ENCODE results near the gene STARD9.

STARD9 gene

GRCh38 chr15:42688301-42688700 lies 112.9 kb downstream of the STARD9 start:
- DNase-seq: no peak
- intact Hi-C loops (cut with DNase I): no loop called here

- intact Hi-C loops (cut with DNase I): no loop called here
- DNase-seq: no peak
These were observed 115.9 kb downstream of the STARD9 start for GRCh38 chr15:42691308-42691707.

DNA sequence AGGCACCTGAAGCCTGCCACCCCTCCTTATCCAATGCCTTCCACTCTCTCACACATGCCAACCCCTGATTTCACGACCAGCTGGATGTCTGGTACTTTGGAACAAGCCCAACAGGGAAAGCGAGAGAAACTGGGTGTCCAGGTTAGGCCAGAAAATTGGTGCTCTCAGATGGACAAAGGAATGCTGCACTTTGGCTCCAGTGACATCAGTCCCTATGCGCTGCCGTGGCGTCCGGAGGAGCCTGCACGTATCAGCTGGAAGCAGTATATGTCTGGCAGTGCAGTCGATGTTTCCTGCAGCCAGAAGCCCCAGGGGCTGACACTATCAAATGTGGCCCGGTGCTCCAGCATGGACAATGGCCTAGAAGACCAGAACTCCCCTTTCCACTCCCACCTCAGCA lies 116.4 kb downstream of the STARD9 start:
- DNase-seq: no peak
- intact Hi-C loops (cut with DNase I): no loop called here

GRCh38 chr15:42692536-42692935 lies 117.1 kb downstream of the STARD9 start:
- intact Hi-C loops (cut with DNase I): no loop called here

DNA sequence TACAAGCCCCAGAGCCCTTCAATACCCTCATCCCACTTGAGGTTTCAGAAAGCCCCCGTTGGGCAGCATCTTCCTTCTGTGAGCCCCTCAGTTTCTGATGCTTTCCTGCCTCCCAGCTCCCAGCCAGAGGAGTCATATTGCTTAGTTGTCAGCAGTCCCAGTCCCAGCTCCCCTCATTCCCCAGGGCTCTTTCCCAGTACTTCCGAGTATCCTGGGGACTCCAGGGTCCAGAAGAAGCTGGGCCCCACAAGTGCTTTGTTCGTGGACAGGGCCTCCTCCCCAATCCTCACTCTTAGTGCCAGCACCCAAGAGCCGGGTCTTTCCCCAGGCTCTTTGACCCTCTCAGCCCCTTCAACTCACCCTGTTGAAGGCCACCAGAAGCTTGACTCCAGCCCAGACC lies 117.6 kb downstream of the STARD9 start:
- no peak for DNase-seq
- intact Hi-C loops (cut with DNase I): no loop called here

More at GRCh38 chr15:42692536-42692935, 117.1 kb downstream of the STARD9 start:
- no peak for DNase-seq

- intact Hi-C loops (cut with DNase I): no loop called here
- no peak for DNase-seq
These were observed 118.1 kb downstream of the STARD9 start for GRCh38 chr15:42693496-42693895.

GRCh38 chr15:42693942-42694341 lies 118.5 kb downstream of the STARD9 start:
- DNase-seq: no peak
- intact Hi-C loops (cut with DNase I): no loop called here

DNA sequence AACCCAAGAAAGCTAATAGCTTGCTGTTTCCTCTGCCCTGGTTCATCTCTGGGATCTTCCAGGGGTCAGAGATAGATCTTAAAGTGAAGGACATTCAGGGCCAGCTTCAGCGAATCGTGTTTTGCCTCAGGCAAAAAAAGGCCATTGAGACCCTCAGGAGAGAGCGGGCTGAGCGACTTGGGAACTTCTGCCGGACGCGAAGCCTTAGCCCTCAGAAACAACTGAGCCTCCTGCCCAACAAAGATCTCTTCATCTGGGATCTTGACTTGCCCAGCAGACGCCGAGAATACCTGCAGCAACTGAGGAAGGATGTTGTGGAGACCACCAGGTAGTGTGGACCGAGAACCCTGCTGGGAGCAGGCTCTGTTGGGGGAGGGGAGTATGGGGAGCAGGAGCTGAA lies 119.0 kb downstream of the STARD9 start:
- DNase-seq: no peak
- intact Hi-C loops (cut with DNase I): no loop called here

- intact Hi-C loops (cut with DNase I): no loop called here
These were observed 120.2 kb downstream of the STARD9 start for GRCh38 chr15:42695527-42696071.

DNA sequence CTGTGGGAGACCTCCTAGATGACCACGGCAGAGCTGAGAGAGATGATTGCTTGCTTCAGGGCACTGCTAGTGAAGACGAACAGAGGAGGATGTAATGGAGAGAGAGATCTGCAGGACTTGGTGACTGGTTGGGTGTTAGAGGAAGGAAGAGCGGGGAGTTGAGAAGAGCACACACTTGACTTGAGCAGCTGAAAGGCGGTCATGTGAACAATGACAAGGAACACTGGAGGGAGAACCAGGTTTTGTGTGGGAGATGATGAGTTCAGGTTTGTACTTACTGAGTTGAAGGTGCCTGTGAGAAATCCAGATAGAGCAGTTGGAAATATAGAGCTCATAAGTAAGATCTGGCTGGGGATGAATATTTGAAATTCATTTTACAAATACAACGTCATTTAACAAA lies 121.2 kb downstream of the STARD9 start:
- intact Hi-C loops (cut with DNase I): no loop called here
- no peak for DNase-seq

More at GRCh38 chr15:42695527-42696071, 120.2 kb downstream of the STARD9 start:
- no peak for DNase-seq

- intact Hi-C loops (cut with DNase I): loop anchor here (2.0 kb wide), 1 partner anchor 222 kb away; no protein-coding TSS in a partner anchor
- peak in 6 of 10 donors; percentile 59 to 91 (median 65) for DNase-seq
These were observed 129.1 kb downstream of the STARD9 start for GRCh38 chr15:42704492-42704926.

GRCh38 chr15:42705336-42705735 lies 129.9 kb downstream of the STARD9 start:
- intact Hi-C loops (cut with DNase I): loop anchor here (2.0 kb wide), 1 partner anchor 221 kb away; no protein-coding TSS in a partner anchor
- DNase-seq: no peak

DNA sequence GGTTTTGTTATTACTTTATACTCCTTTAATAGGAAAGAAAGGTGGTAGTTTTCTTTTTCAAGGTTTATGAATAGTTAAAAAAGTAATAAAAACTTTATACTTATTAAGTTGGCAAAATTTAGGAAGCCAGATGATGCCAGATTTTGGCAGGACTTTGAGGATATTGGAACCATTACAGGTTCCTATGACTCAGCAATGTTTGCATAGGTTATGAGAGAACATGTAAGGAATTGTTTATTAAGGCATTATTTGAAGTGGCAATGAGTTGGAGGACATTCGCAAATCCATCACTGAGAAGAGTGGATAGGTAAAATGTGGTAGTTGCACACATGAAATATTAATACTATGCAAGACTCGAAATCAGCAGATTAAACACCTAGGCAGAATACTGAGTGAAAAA lies 131.7 kb downstream of the STARD9 start:
- intact Hi-C loops (cut with DNase I): no loop called here
- DNase-seq: no peak

DNA sequence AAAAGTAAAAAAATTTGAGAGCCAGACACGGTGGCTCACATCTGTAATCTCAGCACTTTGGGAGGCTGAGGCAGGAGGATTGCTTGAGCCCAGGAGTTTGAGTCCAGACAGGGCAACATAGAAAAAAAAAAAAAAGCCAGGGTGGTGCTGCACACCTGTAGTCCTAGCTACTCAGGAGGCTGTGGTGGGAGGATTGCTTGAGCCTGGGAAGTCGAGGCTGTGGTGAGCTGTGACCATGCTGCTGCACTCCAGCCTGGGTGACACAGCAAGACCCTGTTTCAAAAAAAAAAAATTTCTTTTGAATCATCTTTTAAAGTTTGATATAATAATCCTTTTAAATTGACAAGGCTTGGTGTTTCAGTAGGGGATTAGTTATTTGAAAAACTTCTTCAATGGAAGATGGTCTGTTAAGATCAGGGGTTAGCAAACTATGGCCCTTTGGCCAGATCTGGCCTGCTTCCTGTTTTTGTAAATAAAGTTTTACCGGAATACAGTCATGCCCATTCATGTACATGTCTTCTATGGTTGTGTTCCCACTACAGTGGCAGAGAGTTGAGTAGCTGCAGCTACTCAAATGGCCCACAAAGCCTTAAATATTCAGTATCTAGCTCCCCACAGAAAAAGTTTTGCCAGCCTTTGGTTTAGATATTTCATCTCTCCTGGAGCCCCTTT lies 132.6 kb downstream of the STARD9 start:
- intact Hi-C loops (cut with DNase I): no loop called here
- no peak for DNase-seq

GRCh38 chr15:42710662-42711061 lies 135.3 kb downstream of the STARD9 start:
- DNase-seq: no peak
- intact Hi-C loops (cut with DNase I): no loop called here

DNA sequence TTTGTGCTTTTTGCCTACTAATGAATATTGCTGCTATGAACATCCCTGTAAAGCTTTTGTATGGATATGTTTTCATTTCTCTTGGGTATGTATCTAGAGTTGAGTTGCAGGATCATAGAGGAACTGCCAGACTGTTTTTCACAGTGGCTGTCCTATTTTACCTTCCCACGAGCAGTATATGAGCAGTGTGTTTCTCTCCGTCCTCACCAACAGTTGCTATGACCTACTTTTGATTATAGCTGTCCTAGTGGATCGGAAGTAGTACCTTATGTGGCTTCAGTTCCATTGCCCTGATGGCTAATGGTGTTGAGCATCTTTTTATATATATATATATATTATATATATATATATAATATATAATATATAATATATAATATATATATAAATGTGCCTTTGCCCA lies 136.3 kb downstream of the STARD9 start:
- DNase-seq: no peak
- intact Hi-C loops (cut with DNase I): no loop called here

- peak in 1 of 10 donors; percentile 18 for DNase-seq
- intact Hi-C loops (cut with DNase I): no loop called here
These were observed 137.2 kb downstream of the STARD9 start for GRCh38 chr15:42712584-42712983.

DNA sequence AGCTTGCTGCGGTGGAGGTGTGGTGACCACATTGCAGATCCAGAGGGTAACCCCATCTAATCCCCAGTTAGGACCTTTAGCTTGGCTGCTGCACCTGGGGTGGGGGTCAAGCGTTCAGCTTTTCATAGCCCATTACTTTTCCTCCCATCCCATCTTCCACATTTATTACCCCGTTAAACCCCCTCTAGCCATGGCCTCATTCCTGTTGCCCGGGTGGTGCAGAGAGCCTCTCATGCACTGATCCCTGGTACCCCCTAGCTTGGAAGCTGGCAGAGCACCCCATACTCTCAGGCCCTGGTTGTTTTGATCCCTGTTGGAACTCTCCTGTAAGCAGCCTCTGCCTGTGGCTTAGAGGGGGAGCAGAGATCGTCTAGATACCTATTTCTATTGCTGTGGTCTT lies 140.7 kb downstream of the STARD9 start:
- intact Hi-C loops (cut with DNase I): no loop called here
- DNase-seq: peak in 1 of 10 donors; percentile 6

- DNase-seq: no peak
- intact Hi-C loops (cut with DNase I): no loop called here
These were observed 141.2 kb downstream of the STARD9 start for GRCh38 chr15:42716626-42717025.

- intact Hi-C loops (cut with DNase I): no loop called here
- DNase-seq: no peak
These were observed 143.6 kb downstream of the STARD9 start for GRCh38 chr15:42719043-42719442.

DNA sequence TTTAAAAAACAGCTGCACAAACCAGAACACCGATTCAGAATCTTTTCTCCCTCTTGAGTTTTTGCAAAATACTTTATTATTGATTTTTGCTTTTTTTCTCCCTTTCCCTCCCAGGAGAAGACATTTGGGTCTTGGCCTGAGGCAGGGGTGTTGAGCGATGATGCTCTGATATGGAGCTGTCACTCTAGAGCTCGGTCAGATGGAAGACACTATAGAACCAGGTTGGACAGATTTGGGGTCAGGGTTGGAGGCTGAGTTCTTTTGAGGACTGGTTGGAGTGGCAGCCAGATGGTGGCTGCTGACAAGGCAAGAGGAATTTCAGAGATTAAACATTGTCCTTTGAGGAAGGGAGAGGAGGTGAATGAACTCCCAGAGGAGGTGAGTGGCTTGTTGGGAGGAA lies 144.7 kb downstream of the STARD9 start:
- intact Hi-C loops (cut with DNase I): no loop called here
- DNase-seq: no peak

DNA sequence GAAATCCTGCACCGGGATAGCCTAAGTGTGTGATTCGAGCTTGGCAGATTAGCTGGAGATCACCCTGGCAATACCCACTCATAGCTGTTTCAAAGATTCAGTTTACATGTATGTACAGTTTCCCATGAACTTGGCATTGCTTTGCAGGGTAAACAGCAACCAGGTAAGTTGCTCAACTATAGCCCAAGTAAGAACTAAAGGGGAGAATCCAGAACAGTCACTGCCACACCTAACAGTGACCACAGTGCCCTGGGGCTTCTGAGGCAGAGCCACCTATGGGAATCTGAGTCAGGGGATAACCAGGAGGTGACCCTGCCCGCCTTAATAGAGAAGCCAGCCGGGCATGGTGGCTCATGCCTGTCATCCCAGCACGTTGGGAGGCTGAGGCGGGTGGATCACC lies 145.6 kb downstream of the STARD9 start:
- intact Hi-C loops (cut with DNase I): no loop called here
- no peak for DNase-seq

All from posterior cingulate gyrus (tissue), 11 donors.